Ovary (tissue), 3 donors: ENCODE data around the gene SRMS.

Experiments used
- POLR2A ChIP-seq: fragments of 450-650 bp; IDR thresholded peaks from one replicate; pipeline ENCODE4 v1.6.1; 2017; ENCODE audit warnings: antibody characterized with exemption, mild to moderate bottlenecking, moderate library complexity
- TF ChIP-seq, protein P1 (sequence below), 3 donors: fragments of 450-650 bp in 2 of 3; fragments of 200-600 bp in 1 of 3; IDR thresholded peaks; one replicate each; pipeline versions ENCODE4 v1.5.1 to v1.8.0; 2016 to 2022; ENCODE audit warnings: antibody characterized with exemption in 3 of 3, mild to moderate bottlenecking in 1 of 3
- donor health status: DM: no; HTN: no; CAD: no.

DNA sequence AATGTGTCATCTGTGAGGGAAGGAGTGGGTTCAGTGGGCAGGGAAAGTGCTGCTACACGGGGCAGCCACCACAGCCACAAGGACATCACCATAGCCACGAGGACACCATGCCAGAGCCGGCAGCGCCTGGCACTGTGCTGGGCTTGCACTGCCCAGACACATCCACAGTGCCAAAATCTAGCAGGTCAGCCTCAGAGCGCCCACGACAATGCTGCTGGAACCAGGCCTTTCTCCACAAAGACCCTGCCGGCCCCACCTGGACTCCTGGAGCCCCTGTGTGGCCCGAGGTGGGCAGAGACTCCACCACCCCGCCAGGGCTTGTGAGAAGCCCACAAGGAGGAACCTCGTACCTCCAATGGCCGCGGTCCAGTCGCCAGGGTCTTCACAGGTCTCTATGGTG is 45.1 kb upstream of the SRMS start:
- no peak for TF ChIP-seq POLR2A
- TF ChIP-seq, protein P1, sequence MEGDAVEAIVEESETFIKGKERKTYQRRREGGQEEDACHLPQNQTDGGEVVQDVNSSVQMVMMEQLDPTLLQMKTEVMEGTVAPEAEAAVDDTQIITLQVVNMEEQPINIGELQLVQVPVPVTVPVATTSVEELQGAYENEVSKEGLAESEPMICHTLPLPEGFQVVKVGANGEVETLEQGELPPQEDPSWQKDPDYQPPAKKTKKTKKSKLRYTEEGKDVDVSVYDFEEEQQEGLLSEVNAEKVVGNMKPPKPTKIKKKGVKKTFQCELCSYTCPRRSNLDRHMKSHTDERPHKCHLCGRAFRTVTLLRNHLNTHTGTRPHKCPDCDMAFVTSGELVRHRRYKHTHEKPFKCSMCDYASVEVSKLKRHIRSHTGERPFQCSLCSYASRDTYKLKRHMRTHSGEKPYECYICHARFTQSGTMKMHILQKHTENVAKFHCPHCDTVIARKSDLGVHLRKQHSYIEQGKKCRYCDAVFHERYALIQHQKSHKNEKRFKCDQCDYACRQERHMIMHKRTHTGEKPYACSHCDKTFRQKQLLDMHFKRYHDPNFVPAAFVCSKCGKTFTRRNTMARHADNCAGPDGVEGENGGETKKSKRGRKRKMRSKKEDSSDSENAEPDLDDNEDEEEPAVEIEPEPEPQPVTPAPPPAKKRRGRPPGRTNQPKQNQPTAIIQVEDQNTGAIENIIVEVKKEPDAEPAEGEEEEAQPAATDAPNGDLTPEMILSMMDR (IDR thresholded peaks at IDR 0.05): no peak
